ENCODE data around the gene RARRES2. TPM values are rescaled to one million over a fixed set of nuclear protein-coding genes. Genes with fewer than 3 reads are reported as not detected.

Gene RARRES2
- total RNA-seq, 1 experiment from 2014 or later = not detected

GRCh38 chr7:150368096-150368883, 26.9 kb upstream of the RARRES2 start, which contains the start of gene REPIN1:
REPIN1 (plus strand) TSS chr7:150368822; CDS start chr7:150369712, 890 bp downstream.
- Histone ChIP-seq H3K27ac (peak within 1 kb of the TSS; percentile 97), H4K20me1 (ENCODE audit: insufficient read depth) (peaks cover 21% of the 10 kb centered on the region), H3K79me2 (ENCODE audit: low read depth) (peaks cover 45% of the 10 kb centered on the region), H3K4me2 (peak within 1 kb of the TSS; percentile 100), H3K4me3 (peak within 1 kb of the TSS; percentile 94), H3K36me3 (ENCODE audit: low read depth) (peaks cover 13% of the 10 kb centered on the region; the same call in 1 of the 2 replicates), H3F3A (ENCODE audit: insufficient read depth, low read depth) (peaks cover 24% of the 10 kb centered on the region), H3K9me2 (ENCODE audit: insufficient read depth) (no peaks in the 10 kb centered on the region), H3K27me3 (ENCODE audit: insufficient read depth, low read depth) (no peaks in the 10 kb centered on the region), H2AFZ (peak within 1 kb of the TSS; percentile 85), H3K9me3 (ENCODE audit: insufficient read depth, low read depth) (no peaks in the 10 kb centered on the region), H3K4me1 (replicated peaks; ENCODE audit: insufficient read depth) (peaks cover 37% of the 10 kb centered on the region)
- TSS peak; percentile 73 for BruUV-seq (replicated peaks)
- ChIA-PET POLR2A (ENCODE audit: unreplicated experiment) (interaction anchor here (0.6 to 1.2 kb wide), 4 partner anchors 10 to 1386 kb away, joined by 3 to 4 read pairs (median 4); no protein-coding TSS in a partner anchor), CTCF (interaction anchor here (0.7 kb wide), 1 partner anchor 500 kb away, joined by 3 read pairs; no protein-coding TSS in a partner anchor)
- intact Hi-C loops (cut with micrococcal nuclease; ENCODE audit: unreplicated experiment) = loop anchor here (1.0 to 2.0 kb wide), 2 partner anchors 11 to 45 kb away; partner anchors contain the start of genes ACTR3C, LRRC61 and ZNF775
- TF ChIP-seq EZH2 (IDR thresholded peaks at IDR 0.05; ENCODE audit: low read depth) (no peak), CTCF (conservative IDR thresholded peaks at IDR 0.05) (no peak)
- peak; percentile 90 to 93 for DNase-seq

- Histone ChIP-seq H3K4me1 (replicated peaks; ENCODE audit: insufficient read depth) (peaks cover 37% of the 10 kb centered on the region), H3K9me3 (ENCODE audit: insufficient read depth, low read depth) (no peaks in the 10 kb centered on the region), H3K36me3 (ENCODE audit: low read depth) (peaks cover 7% of the 10 kb centered on the region; the same call in 1 of the 2 replicates), H3F3A (ENCODE audit: insufficient read depth, low read depth) (peaks cover 19% of the 10 kb centered on the region), H3K27me3 (ENCODE audit: insufficient read depth, low read depth) (no peaks in the 10 kb centered on the region), H2AFZ (peak overlapping the region; percentile 83; the same call in 1 of the 2 replicates), H4K20me1 (ENCODE audit: insufficient read depth) (peaks cover 15% of the 10 kb centered on the region; the same call in 1 of the 2 replicates), H3K4me3 (peak overlapping the region; percentile 94), H3K9me2 (ENCODE audit: insufficient read depth) (no peaks in the 10 kb centered on the region), H3K27ac (peak overlapping the region; percentile 97), H3K4me2 (peak overlapping the region; percentile 100), H3K79me2 (ENCODE audit: low read depth) (peaks cover 39% of the 10 kb centered on the region)
- no TSS peak for BruUV-seq (replicated peaks)
- DNase-seq = no peak
- ChIA-PET POLR2A (ENCODE audit: unreplicated experiment) (interaction anchor here (1.0 to 1.2 kb wide), 2 partner anchors 10 to 671 kb away, joined by 3 to 6 read pairs; no protein-coding TSS in a partner anchor), CTCF (interaction anchor here (0.7 kb wide), 1 partner anchor 501 kb away, joined by 3 read pairs; no protein-coding TSS in a partner anchor)
- no peak for TF ChIP-seq CTCF (conservative IDR thresholded peaks at IDR 0.05)
- no peak for TF ChIP-seq EZH2 (IDR thresholded peaks at IDR 0.05; ENCODE audit: low read depth)
- intact Hi-C loops (cut with micrococcal nuclease; ENCODE audit: unreplicated experiment) = loop anchor here (1.0 to 2.0 kb wide), 2 partner anchors 12 to 45 kb away; partner anchors contain the start of genes ACTR3C, LRRC61 and ZNF775
Measured at GRCh38 chr7:150367677-150368095, 26.3 kb upstream of the RARRES2 start.

DNA sequence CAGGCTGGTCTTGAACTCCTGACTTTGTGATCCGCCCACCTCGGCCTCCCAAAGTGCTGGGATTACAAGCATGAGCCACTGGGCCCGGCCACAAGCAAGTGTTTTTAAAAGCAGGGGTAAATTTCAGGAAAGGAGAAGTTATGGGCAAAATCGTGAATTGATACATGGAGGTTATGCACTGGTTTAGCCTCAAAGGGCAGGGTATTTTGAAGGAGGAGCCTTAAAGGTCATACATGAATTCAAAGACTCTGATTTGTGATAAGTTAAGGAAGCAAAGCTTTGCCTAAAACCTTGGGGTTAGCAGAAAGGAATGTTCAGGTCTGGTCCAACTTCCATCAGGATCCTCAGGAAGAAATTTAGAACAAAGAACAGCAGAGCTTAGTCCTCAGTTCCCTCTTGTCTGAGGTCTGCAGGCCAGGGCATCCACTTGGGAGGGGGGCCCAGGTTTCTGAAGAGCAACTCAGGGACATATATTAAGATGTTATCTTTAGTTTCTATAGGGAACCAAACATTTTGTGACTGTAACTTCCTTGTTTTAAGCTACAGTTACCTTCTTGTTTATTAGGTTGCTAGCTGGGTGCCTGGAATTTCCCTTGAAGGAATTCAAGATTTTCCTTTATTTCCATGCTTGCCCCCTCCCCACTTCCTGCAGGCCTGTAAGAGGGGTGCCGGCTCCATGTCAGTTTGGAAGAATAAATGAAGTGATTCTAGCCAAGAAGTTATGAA, 24.4 kb upstream of the RARRES2 start:
- H3K27ac ChIP-seq = peak overlapping the region; percentile 39; the same call in 1 of the 2 replicates
- TF ChIP-seq EZH2 (IDR thresholded peaks at IDR 0.05; ENCODE audit: low read depth) (no peak), CTCF (conservative IDR thresholded peaks at IDR 0.05) (no peak)
- no peaks in the 10 kb centered on the region; the same call in 1 of the 2 replicates for H3K36me3 ChIP-seq (ENCODE audit: low read depth)
- H3K79me2 ChIP-seq (ENCODE audit: low read depth) = peaks cover 20% of the 10 kb centered on the region
- POLR2A ChIA-PET (ENCODE audit: unreplicated experiment) = interaction anchor here (0.6 kb wide), 2 partner anchors 13 to 21 kb away, joined by 7 to 8 read pairs; no protein-coding TSS in a partner anchor
- H3K9me2 ChIP-seq (ENCODE audit: insufficient read depth) = no peaks in the 10 kb centered on the region
- H3K4me3 ChIP-seq = no peak overlapping the region
- H2AFZ ChIP-seq = no peak overlapping the region
- H3K27me3 ChIP-seq (ENCODE audit: insufficient read depth, low read depth) = no peaks in the 10 kb centered on the region
- intact Hi-C loops (cut with micrococcal nuclease; ENCODE audit: unreplicated experiment) = no loop called here
- peak; percentile 43 to 80 for DNase-seq
- BruUV-seq (replicated peaks) = no TSS peak
- no peaks in the 10 kb centered on the region for H3K9me3 ChIP-seq (ENCODE audit: insufficient read depth, low read depth)
- CTCF ChIA-PET = interaction anchor here (1.0 kb wide), 1 partner anchor 9 kb away, joined by 3 read pairs; no protein-coding TSS in a partner anchor
- H3K4me2 ChIP-seq = peak overlapping the region; percentile 5; the same call in 1 of the 2 replicates
- H3K4me1 ChIP-seq (replicated peaks; ENCODE audit: insufficient read depth) = peaks cover 37% of the 10 kb centered on the region
- peaks cover 19% of the 10 kb centered on the region for H3F3A ChIP-seq (ENCODE audit: insufficient read depth, low read depth)
- H4K20me1 ChIP-seq (ENCODE audit: insufficient read depth) = peaks cover 9% of the 10 kb centered on the region; the same call in 1 of the 2 replicates

Data from PC-9 (cell line).